SK-N-SH treated with all-trans-retinoic acid at 6 μM for 48 hours (cell line): ENCODE results near the gene TNFRSF8.

Experiments used
- ATAC-seq: fragments of 200-7000 bp; cut with Tn5 transposase; 3 replicates; pipeline ENCODE4 v1.9.1; 2020; ENCODE audit warnings: mild to moderate bottlenecking, moderate library complexity
- ARNTL ChIP-seq: fragments of 450-650 bp; formaldehyde crosslinking; IDR thresholded peaks from 2 replicates; pipeline ENCODE4 v1.5.0; 2020; ENCODE audit warnings: low read depth, mild to moderate bottlenecking, moderate library complexity, borderline replicate concordance
- BACH2 ChIP-seq: fragments of 250-450 bp; sonication (Bioruptor Pico); IDR thresholded peaks from 2 replicates; pipeline ENCODE4 v1.9.0; 2021; ENCODE audit warnings: mild to moderate bottlenecking, borderline replicate concordance
- CREB5 ChIP-seq: fragments of 250-450 bp; sonication (Bioruptor Pico); IDR thresholded peaks from 2 replicates; pipeline ENCODE4 v1.5.1; 2020; ENCODE audit warnings: low read depth, mild to moderate bottlenecking, moderate library complexity
- CSDC2 ChIP-seq: fragments of 250-450 bp; sonication (Bioruptor Pico); IDR thresholded peaks from 2 replicates; pipeline ENCODE4 v1.5.0; 2020; ENCODE audit warnings: mild to moderate bottlenecking, moderate library complexity
- ESRRG ChIP-seq: fragments of 250-450 bp; sonication (Bioruptor Pico); IDR thresholded peaks from 2 replicates; pipeline ENCODE4 v1.6.1; 2021; ENCODE audit warnings: mild to moderate bottlenecking
- GLIS3 ChIP-seq: fragments of 250-450 bp; sonication (Bioruptor Pico); IDR thresholded peaks from 2 replicates; pipeline ENCODE4 v1.5.0; 2020; ENCODE audit warnings: mild to moderate bottlenecking, moderate library complexity
- ISL1 ChIP-seq: fragments of 250-450 bp; sonication (Bioruptor Pico); IDR thresholded peaks from 2 replicates; pipeline ENCODE4 v2.1.2; 2022; ENCODE audit warnings: mild to moderate bottlenecking, moderate library complexity
- OSR1 ChIP-seq: fragments of 250-450 bp; sonication (Bioruptor Pico); IDR thresholded peaks from 2 replicates; pipeline ENCODE4 v1.8.0; 2022; ENCODE audit warnings: moderate library complexity, mild to moderate bottlenecking, inconsistent platforms
- PATZ1 ChIP-seq: fragments of 250-450 bp; sonication (Bioruptor Pico); IDR thresholded peaks from 2 replicates; pipeline ENCODE4 v1.8.0; 2020; ENCODE audit warnings: mild to moderate bottlenecking, moderate library complexity, borderline replicate concordance
- POU6F1 ChIP-seq: fragments of 250-450 bp; sonication (Bioruptor Pico); IDR thresholded peaks from 2 replicates; pipeline ENCODE4 v1.8.0; 2021; ENCODE audit warnings: low read depth, mild to moderate bottlenecking, moderate library complexity, borderline replicate concordance
- PPARA ChIP-seq: fragments of 250-450 bp; sonication (Bioruptor Pico); IDR thresholded peaks from 2 replicates; pipeline ENCODE4 v1.5.0; 2020; ENCODE audit warnings: mild to moderate bottlenecking, borderline replicate concordance
- RARB ChIP-seq: fragments of 250-450 bp; sonication (Bioruptor Pico); IDR thresholded peaks from 2 replicates; pipeline ENCODE4 v1.8.0; 2021; ENCODE audit warnings: mild to moderate bottlenecking, moderate library complexity
- SNAI2 ChIP-seq: fragments of 250-450 bp; sonication (Bioruptor Pico); IDR thresholded peaks from 2 replicates; pipeline ENCODE4 v1.5.0; 2020; ENCODE audit warnings: mild to moderate bottlenecking, moderate library complexity
- TCF4 ChIP-seq: fragments of 250-450 bp; sonication (Bioruptor Pico); IDR thresholded peaks from 2 replicates; pipeline ENCODE4 v1.8.0; 2021; ENCODE audit warnings: mild to moderate bottlenecking, moderate library complexity, borderline replicate concordance
- TSHZ2 ChIP-seq: fragments of 250-450 bp; sonication (Bioruptor Pico); IDR thresholded peaks from 2 replicates; pipeline ENCODE4 v1.5.0; 2020; ENCODE audit warnings: mild to moderate bottlenecking, moderate library complexity
- ZC3H10 ChIP-seq: fragments of 250-450 bp; sonication (Bioruptor Pico); IDR thresholded peaks from 2 replicates; pipeline ENCODE4 v1.5.1; 2021; ENCODE audit warnings: mild to moderate bottlenecking, moderate library complexity
- ZFP30 ChIP-seq: fragments of 450-650 bp; formaldehyde crosslinking; IDR thresholded peaks from 2 replicates; pipeline ENCODE4 v1.5.0; 2022; ENCODE audit warnings: mild to moderate bottlenecking, moderate library complexity
- ZNF70 ChIP-seq: fragments of 450-650 bp; formaldehyde crosslinking; IDR thresholded peaks from 2 replicates; pipeline ENCODE4 v1.5.0; 2020; ENCODE audit warnings: mild to moderate bottlenecking, moderate library complexity
- TF ChIP-seq, protein P1 (sequence below): fragments of 250-450 bp; sonication (Bioruptor Pico); IDR thresholded peaks from 2 replicates; pipeline ENCODE4 v1.5.1; 2021; ENCODE audit warnings: mild to moderate bottlenecking, moderate library complexity

Gene TNFRSF8

GRCh38 chr1:12021616-12022015 lies 41.5 kb upstream of the TNFRSF8 start:
- ATAC-seq, result no peak
- TF ChIP-seq SNAI2, result no peak

GRCh38 chr1:12022036-12022435 lies 41.1 kb upstream of the TNFRSF8 start:
- TF ChIP-seq ISL1 (CRISPR knock-in tag), result no peak
- ATAC-seq, result no peak

DNA sequence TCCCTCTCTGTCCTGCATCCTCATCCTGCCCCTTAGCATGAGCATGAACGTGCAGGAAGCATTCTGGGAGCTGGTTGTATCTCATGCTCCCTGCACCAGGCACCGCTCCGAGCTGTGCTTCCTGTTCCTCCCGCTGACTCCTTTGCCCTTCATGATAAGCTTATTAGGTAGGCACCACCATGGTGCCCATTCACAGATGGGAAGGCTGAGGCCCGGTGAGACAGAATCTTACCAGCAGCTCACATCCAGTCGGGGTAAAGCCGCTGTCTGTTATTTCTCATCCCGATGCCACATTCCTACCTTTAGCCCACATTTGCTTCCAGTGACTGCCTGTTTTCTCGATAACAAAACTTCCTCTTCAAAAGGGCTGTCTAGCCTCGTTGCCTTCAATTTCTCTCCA lies 36.5 kb upstream of the TNFRSF8 start:
- no peak for ATAC-seq
- TF ChIP-seq POU6F1 (CRISPR knock-in tag) (no peak), SNAI2 (no peak), CSDC2 (CRISPR knock-in tag) (no peak), BACH2 (CRISPR knock-in tag) (no peak), OSR1 (CRISPR knock-in tag) (no peak), PATZ1 (CRISPR knock-in tag) (no peak), ARNTL (CRISPR knock-in tag) (no peak), RARB (no peak), ISL1 (CRISPR knock-in tag) (no peak), ZFP30 (CRISPR knock-in tag) (no peak), TSHZ2 (CRISPR knock-in tag) (no peak)

DNA sequence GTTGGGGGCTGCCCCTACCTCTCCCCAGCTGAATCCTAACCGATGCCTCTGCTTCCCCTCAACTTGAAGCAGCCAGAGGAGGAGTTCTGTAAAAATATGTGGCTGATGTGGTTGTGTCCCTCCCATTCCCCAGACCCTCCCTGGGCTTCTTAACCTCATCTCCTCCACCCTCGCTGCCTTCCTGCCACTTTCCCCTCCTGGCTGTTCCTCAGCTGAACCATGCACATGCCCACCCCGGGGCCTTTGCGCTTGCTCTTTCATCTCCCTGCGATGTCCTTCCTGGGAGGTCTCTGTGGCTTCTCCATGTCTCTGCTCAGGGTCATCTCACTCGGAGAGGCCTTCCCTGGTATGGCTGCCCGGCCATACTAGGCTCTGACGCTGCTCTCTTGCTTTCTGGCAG lies 34.9 kb upstream of the TNFRSF8 start:
- TF ChIP-seq TCF4 (CRISPR knock-in tag), result no peak
- TF ChIP-seq PATZ1 (CRISPR knock-in tag), result no peak
- no peak for TF ChIP-seq OSR1 (CRISPR knock-in tag)
- TF ChIP-seq, protein P1, sequence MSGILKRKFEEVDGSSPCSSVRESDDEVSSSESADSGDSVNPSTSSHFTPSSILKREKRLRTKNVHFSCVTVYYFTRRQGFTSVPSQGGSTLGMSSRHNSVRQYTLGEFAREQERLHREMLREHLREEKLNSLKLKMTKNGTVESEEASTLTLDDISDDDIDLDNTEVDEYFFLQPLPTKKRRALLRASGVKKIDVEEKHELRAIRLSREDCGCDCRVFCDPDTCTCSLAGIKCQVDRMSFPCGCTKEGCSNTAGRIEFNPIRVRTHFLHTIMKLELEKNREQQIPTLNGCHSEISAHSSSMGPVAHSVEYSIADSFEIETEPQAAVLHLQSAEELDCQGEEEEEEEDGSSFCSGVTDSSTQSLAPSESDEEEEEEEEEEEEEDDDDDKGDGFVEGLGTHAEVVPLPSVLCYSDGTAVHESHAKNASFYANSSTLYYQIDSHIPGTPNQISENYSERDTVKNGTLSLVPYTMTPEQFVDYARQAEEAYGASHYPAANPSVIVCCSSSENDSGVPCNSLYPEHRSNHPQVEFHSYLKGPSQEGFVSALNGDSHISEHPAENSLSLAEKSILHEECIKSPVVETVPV (CRISPR knock-in tag), result no peak
- no peak for TF ChIP-seq ISL1 (CRISPR knock-in tag)
- TF ChIP-seq ZNF70 (CRISPR knock-in tag), result no peak
- ATAC-seq, result no peak

DNA sequence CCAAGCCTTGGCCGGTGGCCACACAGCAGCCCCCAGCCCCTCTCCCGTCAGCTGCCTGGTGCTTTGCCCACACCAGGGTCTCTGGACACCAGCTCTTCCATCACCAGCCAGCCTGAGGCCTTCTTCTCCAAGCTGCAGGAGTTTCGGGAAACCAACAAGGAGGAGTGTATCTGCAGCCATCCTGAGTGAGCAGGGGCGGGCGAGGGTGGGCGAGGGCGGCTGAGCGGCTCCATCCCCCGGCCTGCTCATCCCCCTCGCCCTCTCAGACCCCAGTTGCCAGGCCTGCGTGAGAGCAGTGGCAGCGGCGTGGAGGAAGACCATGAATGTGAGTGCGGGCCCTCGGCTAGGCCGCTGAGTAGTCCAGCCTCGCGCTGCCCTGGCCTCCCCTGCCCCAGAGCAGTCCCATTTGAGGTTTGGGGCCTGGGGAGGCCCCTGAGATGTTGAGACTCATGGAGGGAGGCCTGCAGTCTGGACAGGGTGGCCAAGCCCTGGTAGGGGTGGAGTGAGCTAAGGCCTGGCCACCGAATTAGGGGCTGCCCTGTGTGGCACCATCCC lies 34.1 kb upstream of the TNFRSF8 start:
- no peak for ATAC-seq
- TF ChIP-seq ZC3H10 (CRISPR knock-in tag) (no peak), GLIS3 (CRISPR knock-in tag) (no peak), ISL1 (CRISPR knock-in tag) (no peak), BACH2 (CRISPR knock-in tag) (no peak), RARB (no peak), ESRRG (CRISPR knock-in tag) (no peak), PPARA (CRISPR knock-in tag) (no peak), CREB5 (no peak), POU6F1 (CRISPR knock-in tag) (no peak), PATZ1 (CRISPR knock-in tag) (no peak)
